ENCODE data around the gene C16orf95.

GRCh38 chr16:87305505-87306391 is 11.4 kb downstream of the C16orf95 start:
- TF ChIP-seq POLR2AphosphoS5 (IDR thresholded peaks at IDR 0.05; ENCODE audit: low read depth, low read length) (no peak), TAF1 (IDR thresholded peaks at IDR 0.05; ENCODE audit: borderline replicate concordance, low read depth, low read length) (no peak), POLR2A (IDR thresholded peaks at IDR 0.05; ENCODE audit: low read depth, low read length) (no peak)

Measured in GM12892 (cell line).